Suprapubic skin (tissue), 3 donors: ENCODE results near the gene SPON2.

Experiments used
- POLR2A ChIP-seq, 2 donors: fragments of 450-650 bp; IDR thresholded peaks; one replicate each; pipeline ENCODE4 v1.6.1; 2017; ENCODE audit warnings: antibody characterized with exemption in 2 of 2, mild to moderate bottlenecking in 2 of 2, moderate library complexity in 2 of 2
- TF ChIP-seq, protein P1 (sequence below), 2 donors: fragments of 200-600 bp in 1 of 2; fragments of 450-650 bp in 1 of 2; sonication (generic) in 1 of 2; IDR thresholded peaks; one replicate each; pipeline ENCODE4 v1.5.1; 2016 to 2019; ENCODE audit warnings: antibody characterized with exemption in 2 of 2, mild to moderate bottlenecking in 1 of 2, moderate library complexity in 1 of 2

DNA sequence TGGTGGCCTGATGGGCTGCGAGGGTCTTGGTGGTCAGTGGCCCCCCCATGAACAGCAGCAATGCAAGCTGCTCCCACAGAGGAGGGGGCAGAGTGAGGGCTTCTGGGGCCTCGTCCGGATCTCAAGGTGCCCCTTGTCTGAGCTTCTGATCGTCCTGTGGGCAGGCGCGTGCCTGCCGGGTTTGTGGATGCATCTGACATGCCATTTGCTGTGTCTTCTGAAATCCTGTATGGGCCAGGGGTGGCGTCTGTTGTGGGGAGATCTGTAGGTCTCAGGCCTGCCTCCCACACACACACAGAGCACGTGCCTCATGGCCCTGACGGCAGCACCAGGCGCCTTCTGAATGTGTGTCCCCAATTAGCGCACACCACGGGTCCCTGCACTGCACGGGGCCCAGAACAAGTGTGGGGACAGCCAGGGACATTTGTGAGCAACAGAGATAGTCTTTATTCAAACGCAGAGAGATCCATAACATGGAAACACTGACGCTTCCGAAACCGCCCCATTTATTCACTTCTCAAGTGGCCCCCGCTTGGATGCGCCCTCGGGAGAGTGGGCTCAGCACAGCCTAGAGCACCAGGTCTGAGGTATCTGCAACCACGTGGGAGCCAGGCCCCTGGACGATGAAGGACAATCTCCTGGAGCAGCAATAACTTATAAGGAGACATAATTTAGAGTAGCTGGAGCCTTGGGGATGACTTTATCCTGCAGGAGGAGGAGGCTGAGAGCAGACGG is 5.7 kb downstream of the SPON2 start:
- no peak for TF ChIP-seq POLR2A (IDR thresholded peaks at IDR 0.05)
- TF ChIP-seq, protein P1, sequence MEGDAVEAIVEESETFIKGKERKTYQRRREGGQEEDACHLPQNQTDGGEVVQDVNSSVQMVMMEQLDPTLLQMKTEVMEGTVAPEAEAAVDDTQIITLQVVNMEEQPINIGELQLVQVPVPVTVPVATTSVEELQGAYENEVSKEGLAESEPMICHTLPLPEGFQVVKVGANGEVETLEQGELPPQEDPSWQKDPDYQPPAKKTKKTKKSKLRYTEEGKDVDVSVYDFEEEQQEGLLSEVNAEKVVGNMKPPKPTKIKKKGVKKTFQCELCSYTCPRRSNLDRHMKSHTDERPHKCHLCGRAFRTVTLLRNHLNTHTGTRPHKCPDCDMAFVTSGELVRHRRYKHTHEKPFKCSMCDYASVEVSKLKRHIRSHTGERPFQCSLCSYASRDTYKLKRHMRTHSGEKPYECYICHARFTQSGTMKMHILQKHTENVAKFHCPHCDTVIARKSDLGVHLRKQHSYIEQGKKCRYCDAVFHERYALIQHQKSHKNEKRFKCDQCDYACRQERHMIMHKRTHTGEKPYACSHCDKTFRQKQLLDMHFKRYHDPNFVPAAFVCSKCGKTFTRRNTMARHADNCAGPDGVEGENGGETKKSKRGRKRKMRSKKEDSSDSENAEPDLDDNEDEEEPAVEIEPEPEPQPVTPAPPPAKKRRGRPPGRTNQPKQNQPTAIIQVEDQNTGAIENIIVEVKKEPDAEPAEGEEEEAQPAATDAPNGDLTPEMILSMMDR (IDR thresholded peaks at IDR 0.05): no peak
